ENCODE results near the gene HMGB3. TPM values are rescaled to one million over a fixed set of nuclear protein-coding genes. Genes with fewer than 3 reads are reported as not detected.
"Not testable (repeated sequence)": the region's sequence is repeated elsewhere in the genome, so short reads cannot be mapped to it uniquely, and the experiment has no call there.

HMGB3 gene
- total and polyA plus RNA-seq, 3 experiments from 2014 or later = 1.5 to 32.1 (median 29.6) TPM

DNA sequence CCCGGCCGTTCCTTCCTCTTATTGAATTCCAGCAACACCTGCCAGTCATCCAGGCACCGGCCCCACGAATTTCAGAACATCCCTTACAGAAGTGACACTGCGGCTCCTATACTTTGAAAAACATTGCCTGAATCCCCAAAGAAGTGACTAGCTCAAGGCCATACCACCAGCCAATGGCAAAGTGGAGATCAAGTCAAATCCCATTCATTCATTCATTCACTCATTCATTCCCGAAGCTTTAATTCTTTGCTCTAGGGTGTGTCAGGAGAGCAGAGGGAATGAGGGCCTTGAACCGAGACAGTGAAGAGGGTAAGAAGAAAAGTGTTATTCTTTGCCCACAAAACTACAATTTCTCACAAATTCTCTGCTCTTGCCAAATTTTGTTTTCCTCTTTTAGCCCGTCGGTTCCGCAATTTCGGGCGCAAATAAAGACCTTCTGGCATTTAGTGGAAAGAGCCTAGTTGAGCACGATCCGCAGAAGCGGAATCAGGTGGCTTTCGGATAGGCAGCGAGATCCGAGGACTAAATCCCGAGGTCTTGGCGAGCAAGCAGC lies 824 bp upstream of the HMGB3 start:
- Mint-ChIP-seq H3K4me1 (peaks cover 4 to 13% (median 12%) of the 10 kb centered on the region in 3 donors), H3K36me3 (peaks cover 0 to 4% (median 0%) of the 10 kb centered on the region in 3 donors), H3K9me3 (no peaks in the 10 kb centered on the region), H3K27me3 (peaks cover 9 to 10% of the 10 kb centered on the region in 2 donors), H3K27ac (peak overlapping the region in 1 of 8 donors; percentile 23), H3K4me3 (peak overlapping the region; percentile 64 to 90 (median 67))
- CTCF ChIA-PET = no interaction called here
- no peak for DNase-seq
- H3K4me1 ChIP-seq (ENCODE audit: insufficient read depth, low read length) = no peaks in the 10 kb centered on the region
- POLR2A ChIA-PET = no interaction called here
- H3K9me3 ChIP-seq (ENCODE audit: low read length) = no peaks in the 10 kb centered on the region
- H3K27me3 ChIP-seq (ENCODE audit: insufficient read depth, low read length, poor library complexity, severe bottlenecking) = peaks cover 5% of the 10 kb centered on the region
- H3K36me3 ChIP-seq (ENCODE audit: insufficient read depth, low read length) = no peaks in the 10 kb centered on the region
- peak overlapping the region; percentile 32 for H3K4me3 ChIP-seq (ENCODE audit: low read length)
- H3K27ac ChIP-seq (ENCODE audit: low read depth, low read length) = no peak overlapping the region

GRCh38 chrX:150983521-150984168 lies 510 bp downstream of the HMGB3 start:
- POLR2A ChIA-PET = no interaction called here
- Mint-ChIP-seq H3K36me3 (peaks cover 0 to 4% (median 0%) of the 10 kb centered on the region in 3 donors), H3K9me3 (no peaks in the 10 kb centered on the region), H3K4me1 (peaks cover 4 to 13% (median 12%) of the 10 kb centered on the region in 3 donors), H3K27ac (no peak overlapping the region), H3K27me3 (peaks cover 9 to 10% of the 10 kb centered on the region in 2 donors), H3K4me3 (peak overlapping the region in 1 of 7 donors; percentile 36)
- Histone ChIP-seq H3K4me1 (ENCODE audit: insufficient read depth, low read length) (no peaks in the 10 kb centered on the region), H3K27ac (ENCODE audit: low read depth, low read length) (no peak overlapping the region), H3K4me3 (ENCODE audit: low read length) (no peak overlapping the region), H3K27me3 (ENCODE audit: insufficient read depth, low read length, poor library complexity, severe bottlenecking) (peaks cover 5% of the 10 kb centered on the region), H3K9me3 (ENCODE audit: low read length) (no peaks in the 10 kb centered on the region), H3K36me3 (ENCODE audit: insufficient read depth, low read length) (no peaks in the 10 kb centered on the region)
- DNase-seq = peak in 1 of 5 donors; percentile 1
- CTCF ChIA-PET = no interaction called here

GRCh38 chrX:150984169-150984824 lies 1.2 kb downstream of the HMGB3 start:
- peak in 1 of 5 donors; percentile 13 for DNase-seq
- H3K9me3 Mint-ChIP-seq = no peaks in the 10 kb centered on the region
- ChIA-PET POLR2A (no interaction called here), CTCF (no interaction called here)
- H3K4me3 ChIP-seq (ENCODE audit: low read length) = peak overlapping the region; percentile 26
- peaks cover 9 to 10% of the 10 kb centered on the region in 2 donors for H3K27me3 Mint-ChIP-seq
- H3K27me3 ChIP-seq (ENCODE audit: insufficient read depth, low read length, poor library complexity, severe bottlenecking) = peaks cover 5% of the 10 kb centered on the region
- peak overlapping the region; percentile 78 to 88 (median 86) for H3K4me3 Mint-ChIP-seq
- peaks cover 0 to 4% (median 0%) of the 10 kb centered on the region in 3 donors for H3K36me3 Mint-ChIP-seq
- H3K27ac ChIP-seq (ENCODE audit: low read depth, low read length) = no peak overlapping the region
- peaks cover 4 to 13% (median 12%) of the 10 kb centered on the region in 3 donors for H3K4me1 Mint-ChIP-seq
- no peaks in the 10 kb centered on the region for H3K4me1 ChIP-seq (ENCODE audit: insufficient read depth, low read length)
- no peaks in the 10 kb centered on the region for H3K9me3 ChIP-seq (ENCODE audit: low read length)
- H3K36me3 ChIP-seq (ENCODE audit: insufficient read depth, low read length) = no peaks in the 10 kb centered on the region
- H3K27ac Mint-ChIP-seq = peak overlapping the region in 4 of 8 donors; percentile 24 to 70 (median 47)

GRCh38 chrX:150987687-150988086 lies 4.6 kb downstream of the HMGB3 start:
- H3K4me1 Mint-ChIP-seq; H3K27me3 ChIP-seq (ENCODE audit: insufficient read depth, low read length, poor library complexity, severe bottlenecking); H3K4me1 ChIP-seq (ENCODE audit: insufficient read depth, low read length); H3K27ac ChIP-seq (ENCODE audit: low read depth, low read length); H3K36me3 Mint-ChIP-seq; H3K9me3 ChIP-seq (ENCODE audit: low read length); H3K27ac Mint-ChIP-seq; CTCF ChIA-PET; H3K4me3 ChIP-seq (ENCODE audit: low read length); POLR2A ChIA-PET; H3K9me3 Mint-ChIP-seq; H3K36me3 ChIP-seq (ENCODE audit: insufficient read depth, low read length); DNase-seq: not testable (repeated sequence)
- Mint-ChIP-seq H3K4me3 (peak overlapping the region in 1 of 7 donors; percentile 30), H3K27me3 (peaks cover 12 to 16% of the 10 kb centered on the region in 2 donors)

- no peaks in the 10 kb centered on the region for H3K36me3 ChIP-seq (ENCODE audit: insufficient read depth, low read length)
- Mint-ChIP-seq H3K9me3 (no peaks in the 10 kb centered on the region), H3K27ac (no peak overlapping the region), H3K4me1 (peaks cover 4 to 8% (median 6%) of the 10 kb centered on the region in 3 donors), H3K27me3 (peaks cover 12 to 17% of the 10 kb centered on the region in 2 donors), H3K36me3 (peaks cover 0 to 4% (median 0%) of the 10 kb centered on the region in 3 donors), H3K4me3 (no peak overlapping the region)
- DNase-seq = no peak
- H3K27me3 ChIP-seq (ENCODE audit: insufficient read depth, low read length, poor library complexity, severe bottlenecking) = peaks cover 5% of the 10 kb centered on the region
- ChIA-PET CTCF (no interaction called here), POLR2A (no interaction called here)
- H3K27ac ChIP-seq (ENCODE audit: low read depth, low read length) = no peak overlapping the region
- no peak overlapping the region for H3K4me3 ChIP-seq (ENCODE audit: low read length)
- H3K4me1 ChIP-seq (ENCODE audit: insufficient read depth, low read length) = no peaks in the 10 kb centered on the region
- no peaks in the 10 kb centered on the region for H3K9me3 ChIP-seq (ENCODE audit: low read length)
Measured at GRCh38 chrX:150989420-150989819, 6.3 kb downstream of the HMGB3 start.

DNA sequence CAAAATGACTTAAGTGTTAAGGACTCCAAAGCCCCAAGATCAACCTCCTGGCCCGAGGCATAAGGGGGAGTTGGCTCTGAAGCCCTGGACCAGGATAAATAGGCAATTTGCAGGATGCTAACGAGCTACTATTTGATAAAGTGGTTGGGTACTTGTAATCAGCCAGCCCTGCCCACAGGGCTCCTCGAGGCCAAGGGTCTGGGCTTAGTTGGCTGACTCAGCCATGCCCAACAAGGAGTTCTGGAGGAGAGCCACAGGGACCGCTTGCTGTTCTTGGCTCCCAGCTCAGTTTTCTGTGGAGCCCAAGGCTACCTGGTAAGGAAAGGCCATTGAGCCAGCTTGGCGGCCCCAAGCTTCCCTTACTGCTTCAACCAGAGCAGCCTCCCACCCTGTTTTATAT lies 7.8 kb downstream of the HMGB3 start:
- Mint-ChIP-seq H3K4me1 (no peaks in the 10 kb centered on the region), H3K27ac (no peak overlapping the region), H3K9me3 (no peaks in the 10 kb centered on the region), H3K27me3 (peaks cover 4 to 8% of the 10 kb centered on the region in 2 donors), H3K36me3 (no peaks in the 10 kb centered on the region), H3K4me3 (no peak overlapping the region)
- no peaks in the 10 kb centered on the region for H3K9me3 ChIP-seq (ENCODE audit: low read length)
- DNase-seq = no peak
- no peaks in the 10 kb centered on the region for H3K4me1 ChIP-seq (ENCODE audit: insufficient read depth, low read length)
- no peaks in the 10 kb centered on the region for H3K36me3 ChIP-seq (ENCODE audit: insufficient read depth, low read length)
- ChIA-PET CTCF (no interaction called here), POLR2A (no interaction called here)
- H3K27me3 ChIP-seq (ENCODE audit: insufficient read depth, low read length, poor library complexity, severe bottlenecking) = no peaks in the 10 kb centered on the region
- no peak overlapping the region for H3K27ac ChIP-seq (ENCODE audit: low read depth, low read length)
- H3K4me3 ChIP-seq (ENCODE audit: low read length) = no peak overlapping the region

DNA sequence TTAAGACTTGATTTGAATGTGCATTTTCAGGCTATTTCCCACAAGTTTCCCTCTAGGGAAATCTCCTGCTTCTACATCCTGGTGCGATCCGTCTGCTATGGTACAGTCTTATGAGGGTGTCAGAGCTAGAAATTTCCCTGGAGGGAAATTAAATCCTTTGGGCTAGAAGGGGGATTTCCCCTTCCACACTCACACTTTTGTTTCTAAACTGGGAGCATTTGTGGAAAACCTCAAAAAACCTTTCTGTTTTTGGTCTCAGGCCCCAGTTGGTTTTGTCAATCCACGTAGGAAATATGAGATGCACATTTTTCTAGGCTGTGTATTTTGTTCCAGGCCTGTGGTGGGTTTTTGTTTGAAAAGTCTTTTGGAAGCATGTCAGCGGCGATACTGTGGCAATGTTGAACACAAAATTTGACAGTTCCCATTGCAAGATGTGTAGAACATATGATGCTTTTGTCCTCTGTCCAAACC lies 17.8 kb downstream of the HMGB3 start:
- Mint-ChIP-seq H3K27ac (no peak overlapping the region), H3K4me3 (no peak overlapping the region), H3K9me3 (no peaks in the 10 kb centered on the region), H3K27me3 (no peaks in the 10 kb centered on the region), H3K4me1 (no peaks in the 10 kb centered on the region), H3K36me3 (no peaks in the 10 kb centered on the region)
- POLR2A ChIA-PET = no interaction called here
- DNase-seq = no peak
- Histone ChIP-seq H3K4me1 (ENCODE audit: insufficient read depth, low read length) (no peaks in the 10 kb centered on the region), H3K27me3 (ENCODE audit: insufficient read depth, low read length, poor library complexity, severe bottlenecking) (no peaks in the 10 kb centered on the region), H3K36me3 (ENCODE audit: insufficient read depth, low read length) (no peaks in the 10 kb centered on the region), H3K27ac (ENCODE audit: low read depth, low read length) (no peak overlapping the region), H3K9me3 (ENCODE audit: low read length) (no peaks in the 10 kb centered on the region), H3K4me3 (ENCODE audit: low read length) (no peak overlapping the region)
- CTCF ChIA-PET = no interaction called here

GRCh38 chrX:151004085-151004484 lies 20.9 kb downstream of the HMGB3 start:
- Histone ChIP-seq H3K27ac (ENCODE audit: low read depth, low read length) (no peak overlapping the region), H3K9me3 (ENCODE audit: low read length) (no peaks in the 10 kb centered on the region), H3K27me3 (ENCODE audit: insufficient read depth, low read length, poor library complexity, severe bottlenecking) (no peaks in the 10 kb centered on the region), H3K36me3 (ENCODE audit: insufficient read depth, low read length) (no peaks in the 10 kb centered on the region), H3K4me3 (ENCODE audit: low read length) (no peak overlapping the region), H3K4me1 (ENCODE audit: insufficient read depth, low read length) (no peaks in the 10 kb centered on the region)
- H3K36me3 Mint-ChIP-seq = peaks cover 0 to 1% (median 0%) of the 10 kb centered on the region in 3 donors
- ChIA-PET CTCF (no interaction called here), POLR2A (no interaction called here)
- H3K27ac Mint-ChIP-seq = no peak overlapping the region
- no peak for DNase-seq
- peaks cover 0 to 3% (median 0%) of the 10 kb centered on the region in 5 donors for H3K9me3 Mint-ChIP-seq
- H3K4me3 Mint-ChIP-seq = no peak overlapping the region
- H3K27me3 Mint-ChIP-seq = peaks cover 3 to 10% of the 10 kb centered on the region in 2 donors
- no peaks in the 10 kb centered on the region for H3K4me1 Mint-ChIP-seq

Measured in CD8-positive, alpha-beta memory T cell (primary cell).